OCI-LY3 (cell line): ENCODE data around the gene PIP5K1A.

Source experiments
- H2AFZ ChIP-seq: fragments of 200-600, 300-600 bp; shearing (Covaris generic); 2 replicates; pipeline ENCODE4 v1.6.0; 2014; ENCODE audit warnings: antibody characterized with exemption, low read depth, low read length
- H3K27ac ChIP-seq: fragments of 200-600, 300-600 bp; sonication (generic); 2 replicates; pipeline ENCODE4 v1.5.1; 2014; ENCODE audit warnings: mild to moderate bottlenecking, low read length, moderate library complexity, mixed read lengths
- H3K27me3 ChIP-seq: fragments of 200-600, 300-600 bp; sonication (generic); 2 replicates; pipeline ENCODE4 v1.6.1; 2014; ENCODE audit warnings: low read depth, low read length, mixed read lengths
- H3K36me3 ChIP-seq: fragments of 200-600, 300-600 bp; sonication (generic); replicated peaks from 2 replicates; pipeline ENCODE3; 2014; ENCODE audit warnings: low read depth, low read length, mixed read lengths
- H3K4me1 ChIP-seq: fragments of 300-600, 200-600 bp; sonication (generic); 2 replicates; pipeline ENCODE4 v1.6.1; 2014; ENCODE audit warnings: low read length, mixed read lengths
- H3K4me2 ChIP-seq: fragments of 200-600, 300-600 bp; sonication (generic); 2 replicates; pipeline ENCODE4 v1.6.1; 2014; ENCODE audit warnings: low read length, mixed read lengths
- H3K4me3 ChIP-seq: fragments of 300-600, 200-600 bp; sonication (generic); 2 replicates; pipeline ENCODE4 v1.5.1; 2014; ENCODE audit warnings: antibody characterized with exemption, mild to moderate bottlenecking, low read length, moderate library complexity
- H3K79me2 ChIP-seq: fragments of 300-600, 200-600 bp; shearing (Covaris generic); 2 replicates; pipeline ENCODE4 v1.6.1; 2014; ENCODE audit warnings: mild to moderate bottlenecking, low read length, mixed read lengths
- H3K9ac ChIP-seq: fragments of 300-600, 200-600 bp; shearing (Covaris generic); 2 replicates; pipeline ENCODE4 v1.6.0; 2014; ENCODE audit warnings: mild to moderate bottlenecking, low read length, moderate library complexity
- H3K9me3 ChIP-seq: fragments of 200-600, 300-600 bp; shearing (Covaris generic); 2 replicates; pipeline ENCODE4 v1.6.1; 2014; ENCODE audit warnings: low read length, mixed read lengths; ENCODE audit not compliant: insufficient read depth
- H4K20me1 ChIP-seq: fragments of 200-600, 300-600 bp; sonication (generic); 2 replicates; pipeline ENCODE4 v1.6.1; 2016; ENCODE audit warnings: low read length, mixed read lengths; ENCODE audit not compliant: insufficient read depth
- CTCF ChIP-seq: fragments of 200-600, 300-600 bp; sonication (generic); IDR thresholded peaks from 2 replicates; pipeline ENCODE4 v1.5.1; 2014; ENCODE audit warnings: antibody characterized with exemption, low read length, low read depth
- EZH2phosphoT487 ChIP-seq: fragments of 200-600 bp; shearing (Covaris generic); IDR thresholded peaks from 2 replicates; pipeline ENCODE4 v1.6.1; 2018; ENCODE audit warnings: antibody characterized with exemption, mixed run types, low read depth

Gene PIP5K1A

GRCh38 chr1:151165281-151165737, 33.0 kb upstream of the PIP5K1A start:
- TF ChIP-seq EZH2phosphoT487 = no peak
- TF ChIP-seq CTCF = no peak
- H3K4me3 ChIP-seq = peak overlapping the region; percentile 95
- H3K27me3 ChIP-seq = no peaks in the 10 kb centered on the region

GRCh38 chr1:151165738-151166504, 32.4 kb upstream of the PIP5K1A start, which contains the start of the genes LYSMD1 and SCNM1:
Gene LYSMD1, minus strand, starts transcription at chr1:151165902. Its CDS starts 644 bp downstream, at chr1:151165258.
Gene SCNM1, plus strand, starts transcription at chr1:151166144. Its CDS starts 9 bp downstream, at chr1:151166153.
- Histone ChIP-seq H3K36me3 (peaks cover 18% of the 10 kb centered on the region), H3K79me2 (peaks cover 26% of the 10 kb centered on the region), H2AFZ (peak within 1 kb of the TSS; percentile 97), H3K4me1 (peaks cover 17% of the 10 kb centered on the region), H3K27me3 (no peaks in the 10 kb centered on the region), H3K9me3 (no peaks in the 10 kb centered on the region), H3K4me3 (peak within 1 kb of the TSS; percentile 95), H3K9ac (peak within 1 kb of the TSS; percentile 96), H3K27ac (peak within 1 kb of the TSS; percentile 71), H4K20me1 (no peaks in the 10 kb centered on the region), H3K4me2 (peak within 1 kb of the TSS; percentile 96)
- TF ChIP-seq CTCF (no peak), EZH2phosphoT487 (no peak)

More at GRCh38 chr1:151165281-151165737, 33.0 kb upstream of the PIP5K1A start:
- Histone ChIP-seq H3K4me2 (peak overlapping the region; percentile 96), H3K4me1 (peaks cover 17% of the 10 kb centered on the region), H3K79me2 (peaks cover 26% of the 10 kb centered on the region), H3K9ac (peak overlapping the region; percentile 88), H3K9me3 (no peaks in the 10 kb centered on the region), H2AFZ (peak overlapping the region; percentile 97), H3K27ac (peak overlapping the region; percentile 50), H3K36me3 (peaks cover 12% of the 10 kb centered on the region), H4K20me1 (no peaks in the 10 kb centered on the region)

- H3K36me3 ChIP-seq = peaks cover 22% of the 10 kb centered on the region
- no peaks in the 10 kb centered on the region for H3K9me3 ChIP-seq
- peaks cover 17% of the 10 kb centered on the region for H3K4me1 ChIP-seq
Observed at GRCh38 chr1:151166505-151166956, 31.8 kb upstream of the PIP5K1A start.

More at GRCh38 chr1:151166505-151166956, 31.8 kb upstream of the PIP5K1A start:
- TF ChIP-seq CTCF (no peak), EZH2phosphoT487 (no peak)
- Histone ChIP-seq H3K27ac (peak overlapping the region; percentile 71), H3K4me3 (peak overlapping the region; percentile 95), H3K9ac (peak overlapping the region; percentile 96), H3K27me3 (no peaks in the 10 kb centered on the region), H3K4me2 (peak overlapping the region; percentile 84), H4K20me1 (no peaks in the 10 kb centered on the region), H3K79me2 (peaks cover 26% of the 10 kb centered on the region), H2AFZ (peak overlapping the region; percentile 89)
